Measurements from ENCODE around the gene ERBB4. TPM values are rescaled to one million over a fixed set of nuclear protein-coding genes. Genes with fewer than 3 reads are reported as not detected.

The ERBB4 gene
- total RNA-seq, 1 experiment from 2014 or later: 0.04 TPM

GRCh38 chr2:211690736-211691135, 847.9 kb downstream of the ERBB4 start:
- no peak overlapping the region for H3K27ac Mint-ChIP-seq

More at GRCh38 chr2:211690736-211691135, 847.9 kb downstream of the ERBB4 start:
- no peaks in the 10 kb centered on the region for H3K4me1 Mint-ChIP-seq
- Histone ChIP-seq H2BK120ac (ENCODE audit: low read depth, low read length, poor library complexity, severe bottlenecking) (no peak overlapping the region), H3K23ac (ENCODE audit: insufficient read length, low read depth, low read length) (no peak overlapping the region), H3K18ac (ENCODE audit: insufficient read length, low read depth, low read length) (no peak overlapping the region), H3K27ac (ENCODE audit: insufficient read length, low read depth, low read length) (no peak overlapping the region), H4K20me1 (ENCODE audit: control insufficient read depth, insufficient read depth, insufficient read length) (no peaks in the 10 kb centered on the region), H3K14ac (ENCODE audit: insufficient read depth, low read length) (no peak overlapping the region), H2BK12ac (ENCODE audit: insufficient read length, low read depth, low read length) (no peak overlapping the region), H2BK15ac (ENCODE audit: low read depth, low read length) (no peak overlapping the region), H3K9me3 (ENCODE audit: control insufficient read depth, low read depth, low read length) (no peaks in the 10 kb centered on the region), H3K79me1 (ENCODE audit: insufficient read depth, low read depth, low read length, poor library complexity, severe bottlenecking) (no peaks in the 10 kb centered on the region), H2AK5ac (ENCODE audit: insufficient read length, low read length) (no peak overlapping the region), H4K8ac (replicated peaks; ENCODE audit: insufficient read length, low read depth, low read length) (no peak overlapping the region), H3K79me2 (ENCODE audit: insufficient read depth, low read length) (no peaks in the 10 kb centered on the region), H3K23me2 (ENCODE audit: insufficient read length, low read depth, low read length, poor library complexity, severe bottlenecking) (no peaks in the 10 kb centered on the region), H3T11ph (ENCODE audit: low read length) (no peak overlapping the region), H4K5ac (ENCODE audit: insufficient read length, low read depth, low read length) (no peak overlapping the region), H3K27me3 (ENCODE audit: insufficient read depth, low read length) (no peaks in the 10 kb centered on the region), H3K4me1 (ENCODE audit: insufficient read depth, low read length) (no peaks in the 10 kb centered on the region), H3K4ac (ENCODE audit: low read depth, low read length) (no peak overlapping the region), H2AFZ (ENCODE audit: low read length) (no peak overlapping the region), H3K9ac (ENCODE audit: extremely low read depth, insufficient read length, low read length) (no peak overlapping the region), H3K4me2 (ENCODE audit: insufficient read depth, insufficient read length, low read length) (no peak overlapping the region), H2BK5ac (ENCODE audit: insufficient read length, low read length) (no peak overlapping the region), H3K56ac (ENCODE audit: insufficient read length, low read depth, low read length) (no peak overlapping the region), H4K91ac (ENCODE audit: insufficient read length, low read depth, low read length) (no peak overlapping the region), H2BK20ac (ENCODE audit: low read depth, low read length, poor library complexity, severe bottlenecking) (no peak overlapping the region)
- DNase-seq: no peak
- H3K27me3 Mint-ChIP-seq (ENCODE audit: low read depth): no peaks in the 10 kb centered on the region
- no peaks in the 10 kb centered on the region for H3K36me3 Mint-ChIP-seq (ENCODE audit: insufficient read depth in 1 of 3, low read depth in 3 of 3)
- no peaks in the 10 kb centered on the region for H3K9me3 Mint-ChIP-seq
- WGBS (ENCODE audit: extremely low coverage, insufficient read length, low lambda C conversion rate): no CpG with 5 or more reads among the region's 1 CpG
- no peak for TF ChIP-seq CTCF (conservative IDR thresholded peaks at IDR 0.05)
- no peak overlapping the region for H3K4me3 Mint-ChIP-seq

All from H9 (cell line).